ENCODE data around the gene PGAM5.

GRCh38 chr12:132677492-132677891, 33.1 kb upstream of the PGAM5 start:
- TF ChIP-seq CTCF (IDR thresholded peaks at IDR 0.05), result no peak
- no peak for TF ChIP-seq POLR2A (IDR thresholded peaks at IDR 0.05)
- no peak for TF ChIP-seq POLR2AphosphoS5 (IDR thresholded peaks at IDR 0.05)
- no peak for TF ChIP-seq EP300 (IDR thresholded peaks at IDR 0.05)
